NCI-H82 treated with DMSO at 0.1 percent for 48 hours (cell line): ENCODE data around the gene ADH1B.
A peak's percentile ranks its signal among the peaks of the same experiment; 100 is the strongest.
"Not testable (repeated sequence)": the region's sequence is repeated elsewhere in the genome, so short reads cannot be mapped to it uniquely, and the experiment has no call there.

Source experiments
- DNase-seq: peaks from one replicate; lab custom pipeline; 2025; ENCODE audit not compliant: unreplicated experiment; lab: John Stamatoyannopoulos, UW

The ADH1B gene

GRCh38 chr4:99321241-99322191 lies at the start of gene ADH1B:
Gene ADH1B, minus strand, starts transcription at chr4:99321401. Its CDS starts 70 bp downstream, at chr4:99321331.
- no peak for DNase-seq

- not testable (repeated sequence) for DNase-seq
These were observed 46.6 kb upstream of the ADH1B start for GRCh38 chr4:99367817-99368216.

- DNase-seq, result no peak
These were observed 45.3 kb upstream of the ADH1B start for GRCh38 chr4:99366491-99366890.

- peak; percentile 30 for DNase-seq
These were observed 41.6 kb upstream of the ADH1B start for GRCh38 chr4:99362768-99363167.

GRCh38 chr4:99361899-99362275 lies 40.7 kb upstream of the ADH1B start:
- peak; percentile 14 for DNase-seq

GRCh38 chr4:99361268-99361898 lies 40.2 kb upstream of the ADH1B start:
- DNase-seq, result no peak

GRCh38 chr4:99359480-99360204 lies 38.4 kb upstream of the ADH1B start:
- no peak for DNase-seq

GRCh38 chr4:99357948-99358347 lies 36.7 kb upstream of the ADH1B start:
- DNase-seq, result no peak

- no peak for DNase-seq
These were observed 35.8 kb upstream of the ADH1B start for GRCh38 chr4:99356992-99357391.

- DNase-seq, result not testable (repeated sequence)
These were observed 34.9 kb upstream of the ADH1B start for GRCh38 chr4:99356149-99356548.

GRCh38 chr4:99352602-99353537 lies 31.7 kb upstream of the ADH1B start, which contains the start of gene ADH1C:
Gene ADH1C, minus strand, starts transcription at chr4:99352746. Its CDS starts 71 bp downstream, at chr4:99352675.
- DNase-seq, result no peak

- no peak for DNase-seq
These were observed 30.3 kb upstream of the ADH1B start for GRCh38 chr4:99351487-99351886.

- DNase-seq, result no peak
These were observed 28.1 kb upstream of the ADH1B start for GRCh38 chr4:99349338-99349737.

GRCh38 chr4:99342624-99343023 lies 21.4 kb upstream of the ADH1B start:
- not testable (repeated sequence) for DNase-seq

- DNase-seq, result no peak
These were observed 20.2 kb upstream of the ADH1B start for GRCh38 chr4:99341426-99341825.

- no peak for DNase-seq
These were observed 18.0 kb upstream of the ADH1B start for GRCh38 chr4:99339172-99339571.

- no peak for DNase-seq
These were observed 15.4 kb upstream of the ADH1B start for GRCh38 chr4:99336553-99336952.

GRCh38 chr4:99334880-99335279 lies 13.7 kb upstream of the ADH1B start:
- no peak for DNase-seq

- no peak for DNase-seq
These were observed 9.4 kb upstream of the ADH1B start for GRCh38 chr4:99330648-99331047.

- no peak for DNase-seq
These were observed 8.7 kb upstream of the ADH1B start for GRCh38 chr4:99329876-99330275.
